Activated naive CD4-positive, alpha-beta T cell (primary cell): ENCODE measurements around the gene ERCC6L.
A peak's percentile ranks its signal among the peaks of the same experiment; 100 is the strongest.
"Not testable (repeated sequence)": the region's sequence is repeated elsewhere in the genome, so short reads cannot be mapped to it uniquely, and the experiment has no call there.

Experiments
- DNase-seq, 4 experiments: peaks; one replicate each; lab custom pipeline; 2025; lab: John Stamatoyannopoulos, UW

The ERCC6L gene

DNA sequence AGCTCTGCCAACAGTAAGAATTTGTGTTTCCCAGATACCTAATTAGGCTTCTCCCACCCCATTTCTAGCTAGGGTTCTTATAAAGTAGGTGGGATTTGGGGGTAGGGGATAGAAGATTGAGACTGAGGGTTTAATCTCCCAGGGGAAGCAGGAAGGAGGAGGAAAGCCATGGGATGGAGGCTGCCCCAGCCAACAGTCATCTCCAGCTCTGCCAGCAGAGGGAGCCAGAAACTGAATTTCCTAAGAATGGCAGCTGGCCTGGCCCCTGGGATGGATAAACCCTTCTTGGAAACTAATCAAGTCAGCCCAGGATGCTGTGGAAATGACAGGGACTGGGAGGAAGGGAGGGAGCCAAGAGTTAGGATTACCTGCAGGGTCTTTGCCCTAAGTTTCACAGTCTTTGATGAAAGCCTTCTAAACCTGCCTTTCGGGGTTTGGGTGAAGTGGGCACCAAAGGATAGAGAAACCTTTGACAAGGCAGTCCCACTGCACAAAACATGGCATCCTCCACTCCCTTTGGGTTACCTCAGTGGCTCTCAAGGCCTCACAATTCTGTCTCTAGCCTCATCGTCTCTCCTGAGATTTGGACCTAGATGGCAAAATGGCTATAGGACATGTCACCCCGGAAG lies 6.7 kb upstream of the ERCC6L start:
- DNase-seq, result peak in 3 of 4 experiments; percentile 1 to 9 (median 6)

DNA sequence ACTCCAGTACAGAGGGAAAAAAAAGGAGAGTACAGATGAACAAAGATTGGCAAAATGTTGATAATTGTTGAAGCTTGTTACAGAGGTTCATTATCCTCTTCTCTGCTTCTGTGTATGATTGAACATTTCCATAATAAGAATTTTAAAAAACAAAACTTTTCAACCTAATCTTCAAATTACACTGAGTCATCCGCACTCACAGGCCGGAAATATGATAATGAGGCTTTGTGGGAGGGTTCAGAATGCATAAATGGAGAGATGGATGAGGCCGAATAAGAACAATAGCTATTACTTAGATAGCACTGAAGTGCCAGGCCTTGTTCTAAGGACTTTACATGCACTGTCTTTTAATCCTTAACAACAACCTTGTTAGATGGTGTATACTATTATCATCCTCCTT lies 4.6 kb upstream of the ERCC6L start:
- no peak for DNase-seq

DNA sequence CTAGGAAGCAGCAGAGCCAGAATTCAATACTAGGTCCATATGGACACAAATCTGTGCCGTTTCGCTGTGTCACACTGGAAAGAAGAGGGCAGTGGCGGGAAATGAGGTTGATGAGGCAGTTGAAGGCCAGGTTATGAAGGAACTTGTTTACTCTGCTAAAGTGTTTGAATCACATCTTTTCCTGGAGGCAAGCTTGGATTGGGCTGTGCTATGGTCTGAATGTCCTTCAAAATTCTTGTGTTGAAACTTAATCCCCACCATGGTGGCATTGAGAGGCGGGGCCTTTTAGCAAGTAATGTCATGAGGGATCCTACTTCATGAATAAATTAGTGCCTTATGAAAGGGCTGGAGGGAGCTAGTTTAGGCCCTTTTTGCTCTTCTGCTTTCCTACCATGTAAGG lies 2.1 kb upstream of the ERCC6L start:
- no peak for DNase-seq

DNA sequence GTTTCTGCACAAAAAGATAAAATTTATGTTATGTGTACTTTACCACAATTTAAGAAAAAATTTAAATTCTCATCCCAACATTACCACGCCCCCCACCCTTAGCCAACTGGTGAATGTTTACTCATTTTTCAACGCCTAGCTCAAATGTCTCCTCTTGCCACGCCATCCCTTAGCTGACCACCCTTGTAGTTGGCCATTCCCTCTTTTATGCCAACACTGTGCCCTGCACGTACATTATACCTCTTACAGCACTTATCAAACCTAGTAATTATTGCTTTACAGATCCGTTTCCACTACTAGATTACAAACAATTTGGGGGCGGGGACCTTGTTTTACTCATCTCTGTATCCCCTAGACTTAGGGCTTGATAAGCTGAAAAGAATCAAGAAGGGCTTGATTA lies 644 bp downstream of the ERCC6L start:
- no peak for DNase-seq

DNA sequence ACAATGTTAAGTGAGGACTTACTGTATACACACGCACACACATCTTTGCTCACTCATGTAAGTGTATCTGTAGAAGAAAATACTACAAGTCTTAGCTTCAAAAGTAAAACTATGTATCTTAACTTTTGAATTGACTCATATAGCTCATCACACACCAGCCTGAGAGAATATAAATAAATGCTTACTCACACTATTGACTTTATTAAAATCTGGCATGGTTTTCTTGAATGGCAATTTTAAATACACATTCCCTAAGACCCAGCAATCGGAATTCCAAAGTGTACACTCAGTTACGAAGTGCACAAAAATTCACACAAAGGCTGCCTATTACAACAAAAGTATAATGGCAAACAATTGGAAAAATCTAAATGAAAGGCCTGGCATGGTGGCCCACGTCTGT lies 2.0 kb downstream of the ERCC6L start:
- no peak for DNase-seq

DNA sequence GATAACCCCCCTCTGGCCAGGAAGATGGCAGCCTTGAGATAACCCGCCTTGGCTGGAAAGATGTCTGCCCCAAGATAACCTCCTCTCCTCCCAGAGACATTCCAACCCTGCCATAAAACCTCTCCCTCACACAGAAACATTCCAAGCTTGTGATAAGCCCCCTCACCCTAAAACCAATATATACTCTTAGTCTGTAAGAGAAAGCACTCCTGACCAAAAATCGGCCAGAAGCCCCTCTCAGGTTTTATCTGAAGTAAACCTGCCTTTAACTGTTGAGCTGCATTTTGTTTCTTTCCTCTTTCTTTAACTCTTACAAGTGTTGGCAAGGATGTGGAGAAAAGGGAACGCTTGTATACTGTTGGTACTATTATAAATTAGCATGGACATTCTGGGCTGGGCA lies 8.5 kb downstream of the ERCC6L start:
- no peak for DNase-seq

DNA sequence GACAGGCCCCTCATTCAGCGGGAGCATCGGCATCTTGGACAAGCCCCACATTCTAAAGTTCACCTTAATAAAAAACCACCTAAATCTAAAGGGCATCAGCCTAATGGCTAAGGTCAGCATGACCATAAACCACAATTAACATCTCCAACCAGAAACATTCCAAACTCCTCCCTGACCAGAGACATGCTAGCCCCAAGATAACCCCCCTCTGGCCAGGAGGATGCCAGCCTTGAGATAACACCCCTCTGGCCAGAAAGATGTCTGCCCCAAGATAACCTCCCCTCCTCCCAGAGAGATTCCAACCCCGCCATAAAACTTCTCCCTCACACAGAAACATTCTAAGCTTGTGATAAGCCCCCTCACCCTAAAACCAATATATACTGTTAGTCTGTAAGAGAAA lies 18.5 kb downstream of the ERCC6L start:
- not testable (repeated sequence) for DNase-seq

DNA sequence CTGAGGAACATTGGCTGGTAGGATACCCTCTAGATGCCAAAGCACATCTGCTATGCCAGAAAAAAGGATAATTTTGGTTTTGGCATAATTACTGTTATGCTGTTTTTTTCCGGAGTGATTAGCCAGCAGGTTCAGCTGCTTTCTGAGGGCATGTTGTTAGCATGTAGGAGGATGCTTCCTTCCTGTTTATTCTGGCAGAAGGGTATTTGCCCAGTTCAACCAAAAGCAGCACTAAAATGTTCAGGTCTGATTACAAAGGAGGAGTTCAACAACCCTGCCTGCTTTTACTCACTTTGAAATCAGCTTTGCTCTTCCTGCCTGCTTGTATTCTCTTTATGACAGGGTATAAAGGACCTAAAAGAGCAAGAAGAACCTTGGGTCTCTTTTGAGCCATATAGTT lies 21.9 kb downstream of the ERCC6L start:
- DNase-seq, result no peak

DNA sequence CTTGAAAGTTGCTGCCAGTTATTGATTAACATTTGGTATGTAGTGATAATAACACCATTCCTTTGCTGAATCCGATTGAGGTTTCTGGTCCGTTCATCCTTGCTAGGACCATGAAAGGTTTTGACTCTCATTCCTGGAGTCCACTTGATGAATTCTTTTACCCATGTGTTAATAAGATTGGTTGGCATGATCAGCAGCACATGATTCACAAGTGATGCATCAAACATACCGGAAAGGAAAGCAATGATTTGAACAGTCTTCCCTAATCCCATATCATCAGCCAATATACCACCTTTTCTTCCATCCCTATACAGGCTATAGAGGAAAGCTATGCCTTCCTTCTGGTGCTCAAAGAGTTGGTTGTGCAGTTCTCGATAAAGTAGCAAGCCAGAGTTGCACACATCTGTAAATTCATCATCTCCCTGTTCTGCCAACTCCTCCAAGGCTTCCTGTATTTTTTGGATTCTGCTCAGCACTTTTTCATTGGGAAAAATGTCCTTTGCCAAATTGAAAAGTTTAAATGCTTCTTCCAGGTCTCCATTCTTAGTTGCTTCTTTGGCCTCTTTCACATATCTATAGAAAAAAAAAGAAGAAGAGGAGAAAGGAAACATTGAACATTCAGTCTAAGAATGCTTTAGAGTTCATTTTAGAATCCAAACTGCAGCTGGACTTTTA lies 30.6 kb downstream of the ERCC6L start:
- DNase-seq, result no peak

DNA sequence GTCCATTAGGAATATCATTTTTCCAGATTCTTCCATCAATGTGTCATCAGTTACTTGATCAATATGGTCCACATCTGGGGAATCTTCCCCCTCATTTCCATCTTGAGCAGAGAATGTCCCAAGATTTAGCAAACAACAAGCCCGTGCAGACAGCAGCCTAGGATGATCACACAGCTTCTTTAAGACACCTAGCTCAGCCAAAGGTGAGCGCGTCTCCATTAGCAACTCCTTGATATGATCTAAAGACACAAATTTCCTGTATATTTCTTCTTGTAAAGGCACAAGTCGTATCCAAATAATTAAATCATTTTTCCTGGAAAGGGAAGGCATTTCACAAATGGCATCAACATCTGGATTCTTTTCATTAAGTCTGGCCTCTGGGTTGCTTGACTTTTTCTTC lies 31.5 kb downstream of the ERCC6L start:
- no peak for DNase-seq

DNA sequence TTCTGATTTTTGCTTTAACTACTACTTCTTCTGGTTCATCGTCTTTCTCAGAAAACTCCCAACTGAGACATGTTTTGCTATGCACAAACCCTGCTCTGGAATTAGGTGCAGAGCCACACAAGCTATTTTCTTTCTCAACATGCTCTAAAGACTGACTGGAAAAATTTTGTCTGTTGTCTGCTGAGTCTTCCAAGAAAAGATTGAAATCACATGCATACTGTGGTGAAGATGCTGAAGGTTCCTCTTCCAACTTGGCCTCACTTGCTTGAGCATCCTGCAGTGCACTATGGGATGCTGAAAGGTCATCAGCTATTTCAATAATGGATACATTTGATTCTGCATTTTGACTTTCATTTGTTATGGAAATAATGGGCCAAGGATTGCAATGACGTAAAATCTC lies 33.1 kb downstream of the ERCC6L start:
- DNase-seq, result no peak

DNA sequence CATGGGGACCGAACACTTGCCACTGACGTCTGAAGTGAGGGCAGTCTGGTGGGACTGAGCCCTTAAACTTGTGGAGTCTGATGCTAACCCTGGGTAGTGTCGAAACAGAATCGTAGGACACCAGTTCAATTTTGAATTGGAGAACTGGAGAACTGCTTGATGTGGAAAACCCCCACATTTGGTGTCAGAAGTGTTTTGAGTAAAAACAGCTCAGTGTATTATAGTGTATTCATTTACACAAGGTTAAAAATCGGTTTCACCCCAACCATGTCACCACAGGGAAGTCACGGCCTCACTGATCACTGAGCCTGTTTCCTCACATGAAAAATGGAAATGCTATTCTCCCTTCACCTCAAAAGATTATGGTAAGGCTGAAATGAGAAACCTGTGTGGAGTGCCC lies 35.4 kb downstream of the ERCC6L start:
- no peak for DNase-seq

DNA sequence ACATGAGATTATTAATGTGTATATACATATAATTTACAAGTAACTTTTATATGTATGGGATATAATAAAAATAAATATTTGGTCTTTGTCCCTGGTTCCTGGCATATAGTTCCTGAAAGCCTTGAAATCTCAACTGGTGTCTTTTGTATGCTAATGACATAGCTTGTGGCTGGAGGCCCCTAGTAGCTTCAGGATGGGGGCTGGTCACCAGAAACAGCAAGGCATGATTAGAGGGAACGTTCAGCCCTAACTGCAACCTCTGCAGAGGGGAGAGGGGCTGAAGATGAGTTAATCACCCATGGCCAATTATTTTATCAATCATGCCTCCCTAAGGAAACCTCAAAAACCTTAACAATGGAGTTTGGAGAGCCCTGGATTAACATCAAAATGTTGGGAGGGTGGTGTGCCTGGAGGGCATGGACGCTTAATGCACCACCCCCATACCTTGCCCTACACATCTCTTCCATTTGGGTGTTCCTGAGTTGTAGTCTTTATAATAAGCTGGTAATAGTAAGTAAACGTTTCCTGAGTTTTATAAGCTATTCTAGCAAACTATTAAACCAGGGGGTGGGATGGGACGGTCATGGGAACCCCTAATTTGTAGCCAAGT lies 35.9 kb downstream of the ERCC6L start:
- DNase-seq, result no peak

DNA sequence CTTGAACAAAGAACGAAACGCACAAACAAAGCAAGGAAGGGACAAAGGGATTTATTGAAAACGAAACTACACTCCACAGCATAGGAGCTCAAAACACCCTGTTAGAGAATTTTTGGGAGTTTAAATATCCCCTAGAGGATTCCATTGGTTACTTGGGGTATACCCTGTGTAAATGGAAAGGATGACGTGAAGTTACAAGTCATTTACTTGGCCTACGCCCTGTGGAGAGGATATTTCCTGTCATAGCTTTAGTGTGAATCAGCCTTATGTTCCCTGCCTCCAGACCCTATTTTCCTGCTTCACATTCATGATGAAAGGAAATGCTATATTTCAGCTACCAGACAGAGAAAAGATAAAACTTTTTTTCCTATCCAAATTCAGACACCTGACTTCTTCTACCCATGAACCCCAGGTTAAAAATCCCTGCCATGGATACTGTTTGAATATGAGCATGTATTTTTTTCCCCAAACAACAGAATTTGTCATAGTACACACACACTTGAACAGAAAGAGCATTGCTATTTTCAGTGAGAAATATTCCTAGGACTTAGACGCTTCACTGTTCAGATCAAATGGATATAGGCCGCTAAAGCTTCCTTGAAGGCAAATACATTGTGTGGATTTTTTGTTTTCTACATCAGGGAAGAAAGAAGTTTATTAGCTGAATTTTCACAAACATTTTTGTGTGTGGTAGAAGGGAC lies 36.8 kb downstream of the ERCC6L start:
- no peak for DNase-seq

DNA sequence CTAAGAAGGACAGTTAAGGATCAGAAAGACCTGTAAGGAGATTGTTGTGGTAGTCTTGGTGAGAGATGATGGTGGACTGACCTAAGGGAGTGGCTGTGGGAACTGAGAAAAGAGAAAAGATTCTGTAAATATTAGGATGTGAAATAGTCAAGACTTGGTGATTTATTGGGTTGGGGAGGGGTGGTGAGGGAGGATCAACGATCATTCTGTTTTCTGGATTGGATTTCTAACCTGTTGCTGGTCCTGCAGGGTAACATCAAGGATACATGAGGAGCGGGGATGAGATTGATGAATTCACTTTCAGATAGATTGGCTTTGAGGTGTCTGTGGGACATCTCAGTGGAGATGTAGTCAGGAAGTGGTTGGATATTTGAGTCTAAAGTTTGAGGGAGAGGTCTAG lies 55.9 kb downstream of the ERCC6L start:
- no peak for DNase-seq

DNA sequence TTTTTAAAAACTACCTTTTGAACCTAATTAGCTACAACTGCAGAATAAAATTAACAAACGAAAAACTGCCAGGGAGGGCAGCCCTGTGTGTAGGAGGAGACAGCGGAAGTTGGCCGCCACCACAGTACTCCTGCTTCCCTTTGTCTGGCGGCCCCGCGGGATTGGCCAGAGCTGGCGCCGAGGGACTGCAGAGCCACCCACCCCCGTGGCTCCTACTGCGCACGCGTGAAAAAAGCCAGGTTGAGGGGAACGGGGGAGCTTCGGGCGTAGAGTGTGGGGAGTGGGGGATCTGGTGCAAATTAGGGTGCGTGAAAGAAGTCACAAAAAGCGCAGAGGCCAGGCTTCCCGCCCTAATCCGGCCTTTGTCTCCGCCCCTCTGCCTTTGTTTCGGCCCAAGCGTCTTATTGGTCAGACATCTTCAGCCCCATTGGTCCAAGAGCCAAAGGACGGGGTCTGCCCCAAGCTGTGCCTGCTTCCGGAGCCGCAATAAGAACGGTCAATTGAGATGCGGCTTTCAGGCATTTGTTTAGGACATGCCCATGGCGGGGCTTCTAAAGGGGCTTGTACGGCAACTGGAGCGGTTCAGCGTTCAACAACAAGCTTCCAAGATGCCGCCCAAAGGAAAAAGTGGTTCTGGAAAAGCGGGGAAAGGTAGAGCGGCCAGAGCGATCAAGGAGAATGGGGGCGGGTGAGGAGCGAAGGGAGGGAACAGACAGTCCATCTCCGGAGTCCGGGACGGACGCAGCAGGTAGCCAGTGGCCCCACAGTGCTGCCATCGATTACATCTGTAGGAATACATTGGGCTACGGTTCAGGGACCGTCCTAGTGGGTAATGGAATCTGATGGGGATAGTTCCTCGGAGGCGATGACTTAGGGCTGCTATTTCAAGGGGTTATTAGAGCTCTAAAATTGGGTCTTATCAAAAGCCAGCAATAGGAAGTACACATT lies 57.4 kb downstream of the ERCC6L start, which contains the start of gene PIN4:
PIN4 (plus strand) TSS at position 580 of the 948 bp plus-strand sequence; CDS start at position 609, 29 bp downstream.
- DNase-seq, result peak; percentile 39 to 76 (median 61)

DNA sequence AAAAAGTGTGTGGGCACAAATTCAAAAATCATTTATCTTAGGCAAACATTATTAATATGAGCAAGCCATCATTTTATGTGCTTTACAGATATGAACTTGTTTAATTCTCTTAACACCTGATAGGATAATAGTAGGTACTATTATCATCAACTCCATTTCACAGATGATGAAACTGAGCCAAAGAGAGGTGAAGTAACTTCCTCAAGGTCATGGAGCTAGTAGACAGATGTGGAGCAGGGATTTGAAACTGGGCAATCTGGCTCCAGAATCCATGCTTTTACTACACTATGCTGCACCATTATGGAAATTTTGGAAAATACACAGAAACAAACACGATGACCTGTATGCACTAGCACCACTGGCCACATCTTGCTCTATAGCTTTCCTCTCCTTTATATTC lies 58.3 kb downstream of the ERCC6L start:
- no peak for DNase-seq

DNA sequence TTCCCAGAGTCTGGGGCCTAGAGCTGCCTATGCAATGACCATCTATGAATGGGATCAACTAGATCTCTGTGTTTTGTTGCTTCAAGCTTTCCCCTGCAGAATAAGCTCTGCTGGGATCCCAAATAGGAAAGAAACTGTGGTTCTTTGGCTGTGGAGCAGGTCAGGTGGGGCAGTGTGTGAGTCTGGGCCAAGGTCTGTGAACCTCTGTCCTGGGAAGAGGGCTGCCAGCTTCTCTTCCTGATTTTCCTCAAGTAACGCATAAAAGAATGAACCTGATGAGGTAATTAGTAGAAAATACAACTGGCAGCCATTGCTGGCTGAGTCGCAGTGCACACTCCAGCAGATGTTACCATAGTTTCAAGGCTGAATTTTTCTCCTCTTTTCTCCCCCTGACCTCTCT lies 61.8 kb downstream of the ERCC6L start:
- no peak for DNase-seq

DNA sequence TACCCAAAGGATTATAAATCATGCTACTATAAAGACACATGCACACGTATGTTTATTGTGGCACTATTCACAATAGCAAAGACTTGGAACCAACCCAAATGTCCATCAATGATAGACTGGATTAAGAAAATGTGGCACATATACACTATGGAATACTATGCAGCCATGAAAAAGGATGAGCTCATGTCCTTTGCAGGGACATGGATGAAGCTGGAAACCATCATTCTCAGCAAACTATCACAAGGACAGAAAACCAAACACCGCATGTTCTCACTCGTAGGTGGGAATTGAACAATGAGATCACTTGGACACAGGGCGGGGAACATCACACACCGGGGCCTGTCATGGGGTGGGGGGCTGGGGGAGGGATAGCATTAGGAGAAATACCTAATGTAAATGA lies 62.5 kb downstream of the ERCC6L start:
- not testable (repeated sequence) for DNase-seq

DNA sequence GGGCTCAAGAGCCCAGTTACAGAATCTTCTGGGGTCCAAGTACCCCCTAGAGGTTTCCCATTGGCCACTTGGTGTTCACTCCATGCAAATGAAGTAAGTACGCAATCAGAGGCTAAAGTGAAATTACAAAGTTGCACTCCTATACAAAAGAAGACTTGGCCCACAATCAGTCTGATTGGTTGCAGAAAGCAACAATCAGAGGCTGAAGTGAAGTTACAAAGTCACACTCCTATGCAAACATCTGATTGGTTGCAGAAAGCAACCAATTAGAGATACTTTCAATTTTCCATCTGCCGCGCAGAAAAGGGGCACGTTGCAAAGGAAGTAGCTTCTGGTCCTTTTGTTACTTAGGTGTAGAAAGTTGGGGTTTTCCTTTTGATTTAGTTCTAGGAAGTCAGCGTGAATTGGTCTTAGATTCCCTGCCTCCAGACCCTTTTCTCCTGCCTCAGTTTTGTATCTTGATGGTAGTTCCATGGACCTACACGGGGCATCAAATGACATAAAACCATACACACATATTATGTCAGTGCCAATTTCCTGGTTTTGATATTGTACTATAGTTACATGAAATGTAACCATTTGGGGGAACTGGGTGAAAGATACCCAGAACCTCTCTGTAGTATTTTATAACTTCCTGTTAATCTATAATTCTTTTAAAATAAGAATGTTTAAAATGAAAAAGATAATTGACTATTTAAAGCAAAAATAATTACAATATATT lies 69.7 kb downstream of the ERCC6L start:
- DNase-seq, result peak in 1 of 4 experiments; percentile 2

DNA sequence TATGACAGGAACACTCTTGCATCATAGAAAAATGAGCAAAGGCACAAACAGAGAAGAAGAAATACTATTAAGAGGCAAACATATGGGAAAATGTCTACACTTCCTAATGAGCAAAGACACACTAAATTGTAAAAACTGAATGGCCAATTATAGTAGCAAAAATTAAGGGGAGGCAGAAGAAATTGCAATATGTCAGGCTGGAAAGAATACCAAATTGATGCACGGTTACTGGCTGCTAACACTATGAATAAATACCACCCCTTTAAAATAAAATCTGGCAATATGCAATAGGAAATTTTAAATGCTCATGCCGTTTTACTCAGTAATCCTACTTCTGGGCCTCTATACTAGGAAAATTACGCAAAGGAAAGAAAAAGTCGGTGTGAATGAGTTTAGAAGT lies 73.3 kb downstream of the ERCC6L start:
- no peak for DNase-seq
